OCI-M1 (cell line): ENCODE measurements around the gene TGFB3.

Source experiments
- DNase-seq: peaks from one replicate; lab custom pipeline; 2025; lab: John Stamatoyannopoulos, UW

The TGFB3 gene

DNA sequence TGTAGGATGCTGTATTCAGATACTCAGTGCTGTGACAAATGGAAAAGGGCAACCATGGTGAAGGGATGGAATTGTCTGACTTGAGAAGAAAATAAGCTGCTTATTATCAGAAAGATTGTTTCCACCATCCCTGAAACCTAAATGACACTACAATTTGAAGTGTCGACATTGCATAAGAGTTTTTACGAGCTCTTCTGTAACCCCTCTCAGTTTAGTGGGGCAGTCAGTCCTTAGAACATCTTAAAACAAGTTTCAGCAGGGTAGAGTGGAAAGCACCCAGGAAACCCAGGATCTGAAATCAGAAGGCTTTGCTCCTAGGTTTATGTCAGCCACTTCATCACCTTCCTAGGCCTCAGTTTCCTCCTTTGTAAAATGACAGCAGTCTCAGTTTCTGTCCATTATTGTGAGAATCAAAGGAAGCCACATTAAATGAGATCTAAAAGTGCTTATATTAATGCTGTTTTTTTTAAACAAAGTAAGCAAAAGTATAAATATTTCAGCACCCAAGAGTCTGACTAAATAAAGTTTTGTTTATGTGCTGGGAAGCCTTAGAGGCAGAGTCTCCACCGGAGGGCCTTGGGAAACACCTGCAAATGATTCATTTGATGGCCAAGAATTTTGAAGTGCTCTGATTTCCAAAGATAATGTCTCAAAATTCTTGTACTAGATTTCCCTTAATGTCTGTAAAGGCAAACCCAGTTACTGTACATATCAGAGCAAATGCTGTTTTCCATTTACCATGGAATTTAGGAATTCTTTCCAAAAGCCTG lies 5.6 kb upstream of the TGFB3 start:
- no peak for DNase-seq

DNA sequence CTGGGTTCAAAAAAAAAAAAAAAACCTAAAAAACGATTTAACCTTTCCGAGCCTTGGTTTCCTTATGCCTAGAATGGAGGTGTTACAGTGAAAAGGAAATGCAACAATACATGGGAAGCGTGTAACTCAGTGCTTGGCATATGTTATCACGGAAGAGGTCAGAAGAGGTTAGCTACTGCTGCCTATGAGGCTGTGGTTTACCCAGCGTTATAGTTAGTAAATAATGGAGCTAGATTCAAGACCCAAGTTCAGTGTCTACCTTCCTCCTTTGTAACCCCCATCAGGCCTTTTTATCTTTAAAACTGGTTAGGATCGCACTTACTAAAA lies 4.6 kb upstream of the TGFB3 start:
- DNase-seq, result no peak

DNA sequence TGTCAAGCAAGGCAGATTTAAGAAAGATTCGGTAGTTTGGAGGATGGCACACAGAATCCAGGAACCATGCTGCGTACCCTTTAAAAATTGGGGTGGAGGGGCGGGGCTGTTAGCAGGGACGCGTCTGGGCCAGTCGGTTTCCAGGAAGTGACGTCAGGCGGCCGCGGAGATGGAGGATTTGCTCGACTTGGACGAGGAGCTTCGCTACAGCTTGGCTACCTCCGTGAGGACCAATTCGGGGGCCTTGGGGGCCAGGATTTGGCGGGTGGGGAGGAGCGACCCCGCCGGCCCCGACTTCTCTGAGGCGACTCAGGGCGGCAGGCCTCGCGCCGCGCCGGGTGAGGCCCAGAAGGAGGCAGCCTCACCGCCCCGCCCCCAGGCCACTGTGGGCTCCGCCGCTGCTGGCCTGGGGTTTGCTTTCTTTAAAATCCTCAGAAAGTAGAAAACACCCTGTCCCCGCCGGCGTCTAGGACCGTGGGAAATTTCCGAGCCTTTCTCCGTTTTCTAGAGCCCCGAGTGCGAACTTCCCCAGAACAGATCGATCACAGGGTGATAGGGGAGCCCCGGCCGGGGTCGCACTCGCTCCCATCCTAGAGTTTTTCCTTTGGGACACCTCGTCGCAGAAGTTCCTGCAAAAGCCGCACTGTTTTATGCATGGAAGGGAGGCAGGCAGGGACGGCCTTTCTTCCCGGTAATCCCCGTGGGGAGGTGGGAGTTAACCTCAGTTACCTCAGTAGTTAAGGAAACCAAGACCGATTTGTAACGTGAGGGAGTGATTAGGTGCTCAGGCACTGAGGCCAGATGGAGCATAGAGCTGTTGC lies 4.0 kb upstream of the TGFB3 start, which contains the start of gene IFT43:
Gene IFT43, plus strand, starts transcription at position 146 of the 821 bp plus-strand sequence. Its CDS starts 24 bp downstream, at position 170.
- peak; percentile 69 for DNase-seq

GRCh38 chr14:75984674-75985073 lies 2.9 kb upstream of the TGFB3 start:
- DNase-seq, result no peak

GRCh38 chr14:75983019-75983358 lies 1.2 kb upstream of the TGFB3 start:
- DNase-seq, result no peak

DNA sequence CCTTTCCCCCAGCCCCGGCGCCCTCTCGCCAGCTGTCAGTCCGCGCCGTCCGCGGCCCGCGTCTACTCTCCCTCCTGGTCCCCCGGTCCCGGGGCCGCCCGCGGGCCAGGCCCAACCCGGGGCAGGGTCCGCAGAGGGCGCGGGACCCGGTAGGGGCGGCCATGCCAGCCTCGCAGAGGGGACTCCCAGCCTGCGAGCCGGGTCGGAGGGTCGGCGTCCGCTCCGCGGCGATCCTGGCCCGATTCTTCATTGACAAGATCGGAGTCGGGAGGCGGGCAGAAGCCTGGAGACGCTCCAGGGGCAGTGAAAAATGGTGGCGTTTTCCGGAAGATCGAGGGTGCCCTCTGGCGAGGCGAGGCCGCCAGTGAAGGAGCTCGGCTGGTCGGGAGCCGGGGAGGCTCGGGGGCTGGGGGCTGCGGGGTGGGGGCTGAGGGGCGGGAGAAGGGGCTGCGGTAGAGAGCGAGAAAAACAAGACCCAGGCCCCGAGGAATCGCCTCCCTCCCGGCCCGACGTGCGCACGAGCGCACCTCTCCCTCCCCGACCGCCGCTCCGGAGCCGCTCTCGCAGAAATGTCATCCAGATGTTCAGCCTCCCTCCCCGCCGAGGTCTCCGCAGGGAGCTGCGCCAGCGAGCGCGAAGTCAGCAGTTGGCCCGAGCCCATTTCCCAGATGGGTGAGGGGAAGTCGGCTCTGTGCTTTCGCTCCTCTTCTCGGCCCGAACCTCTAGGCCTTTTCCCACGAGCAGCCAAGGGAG lies 647 bp upstream of the TGFB3 start:
- peak; percentile 78 for DNase-seq

DNA sequence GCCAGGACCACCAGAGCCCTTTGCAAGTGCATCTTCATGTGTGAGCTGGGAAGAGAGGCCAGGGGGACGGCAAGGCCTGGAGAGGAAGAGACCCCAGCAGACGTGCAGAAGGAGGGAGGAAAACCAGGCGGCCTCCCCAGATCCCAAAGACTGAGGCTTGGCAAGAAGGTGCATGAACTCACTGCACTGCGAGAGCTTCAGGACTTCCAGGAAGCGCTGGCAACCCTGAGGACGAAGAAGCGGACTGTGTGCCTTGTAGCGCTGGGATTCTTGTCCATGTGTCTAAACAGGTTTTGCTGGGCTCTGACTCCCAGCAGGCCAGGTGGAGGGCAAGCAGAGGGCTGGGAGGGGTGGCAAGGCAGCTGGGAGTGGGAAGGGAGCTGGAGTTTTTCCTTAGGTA lies 939 bp downstream of the TGFB3 start:
- no peak for DNase-seq

DNA sequence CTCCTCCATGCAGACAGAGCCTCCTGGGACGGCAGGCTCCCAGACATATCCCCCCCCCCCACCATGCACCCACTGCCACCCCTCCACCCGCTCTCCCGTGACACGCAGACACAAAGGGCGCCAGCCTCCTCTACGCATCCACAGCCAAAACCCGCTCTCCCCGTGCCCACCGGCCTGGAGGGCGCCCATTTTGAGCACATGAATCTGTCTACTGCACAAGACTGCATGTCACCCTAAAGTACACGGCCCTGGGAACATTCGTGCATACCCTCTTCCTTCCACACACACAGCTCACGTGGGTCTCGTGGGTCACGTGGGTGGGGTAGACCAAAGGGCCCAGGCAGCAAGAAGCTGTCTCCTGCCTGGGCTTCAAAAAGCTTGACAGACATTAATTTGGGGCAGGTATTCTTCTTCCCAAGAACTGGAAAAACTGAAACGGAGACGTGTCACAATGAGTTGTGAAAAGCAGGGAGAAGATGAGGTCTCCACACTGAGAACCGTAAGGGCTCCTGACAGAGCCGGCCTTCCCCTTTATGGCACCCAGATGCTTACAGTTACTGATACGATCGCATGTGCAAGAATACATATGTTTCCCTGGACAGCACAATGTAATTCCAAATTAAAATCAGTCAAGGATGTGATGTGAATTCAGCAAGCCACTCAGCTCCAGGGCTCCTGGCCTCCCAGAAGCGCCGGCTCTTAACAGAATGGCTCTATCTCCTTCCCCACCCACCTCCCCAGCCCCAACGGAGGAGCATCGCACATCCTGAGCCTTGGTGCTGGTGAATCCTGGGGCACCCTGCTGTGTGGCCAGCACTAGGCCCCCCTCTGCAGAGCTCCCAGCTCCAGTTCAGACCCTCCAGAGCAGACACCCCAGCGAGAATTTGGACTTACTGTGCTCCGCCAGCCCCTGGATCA lies 1.9 kb downstream of the TGFB3 start:
- no peak for DNase-seq

DNA sequence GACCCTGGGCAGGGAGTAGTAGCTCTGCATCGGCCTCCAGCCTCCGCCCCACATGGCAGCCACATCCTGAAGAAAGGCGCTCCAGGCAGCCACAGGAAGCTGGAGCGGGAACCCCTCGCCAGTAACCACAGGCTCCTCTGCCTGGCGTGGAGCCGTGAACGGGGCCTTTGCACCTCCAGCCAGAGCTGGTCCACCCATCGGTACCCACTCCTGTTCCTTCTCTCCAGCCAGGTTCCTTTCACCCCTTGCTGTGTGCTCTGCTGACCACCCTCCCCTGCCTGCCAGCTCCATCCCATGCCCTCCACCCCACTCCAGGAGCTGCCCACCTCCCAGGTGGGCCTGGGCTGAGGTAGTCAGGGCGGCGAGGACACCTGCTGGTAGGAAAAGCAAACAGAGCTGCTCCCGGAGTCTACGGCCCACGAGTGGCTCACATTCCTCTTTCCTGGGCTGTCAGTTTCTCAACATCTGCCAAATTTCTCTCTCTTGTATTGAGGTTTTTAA lies 2.7 kb downstream of the TGFB3 start:
- peak; percentile 3 for DNase-seq

DNA sequence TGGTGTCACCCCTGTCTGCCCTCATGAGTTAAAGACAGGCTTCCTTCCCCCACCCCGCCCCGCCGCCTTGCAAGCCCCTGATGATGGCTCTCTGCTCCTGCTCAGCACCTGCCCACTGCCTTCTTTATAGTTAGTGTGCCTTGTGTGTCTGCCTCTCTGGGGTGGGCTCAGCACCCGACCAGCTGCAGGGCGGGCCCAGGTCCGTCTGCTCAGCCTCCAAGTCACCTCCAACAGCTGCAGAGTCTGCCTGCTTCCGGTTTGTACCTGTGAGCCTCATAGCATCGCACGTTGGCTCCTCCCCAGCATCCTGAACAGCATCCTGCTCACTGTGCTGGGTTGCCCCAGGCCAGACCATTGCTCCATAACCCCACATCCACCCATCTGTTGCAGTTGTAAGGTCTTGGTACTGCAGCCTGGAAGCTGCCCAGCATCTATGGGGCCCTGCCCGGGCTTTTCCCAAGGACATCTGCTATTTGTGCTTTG lies 3.5 kb downstream of the TGFB3 start:
- no peak for DNase-seq

DNA sequence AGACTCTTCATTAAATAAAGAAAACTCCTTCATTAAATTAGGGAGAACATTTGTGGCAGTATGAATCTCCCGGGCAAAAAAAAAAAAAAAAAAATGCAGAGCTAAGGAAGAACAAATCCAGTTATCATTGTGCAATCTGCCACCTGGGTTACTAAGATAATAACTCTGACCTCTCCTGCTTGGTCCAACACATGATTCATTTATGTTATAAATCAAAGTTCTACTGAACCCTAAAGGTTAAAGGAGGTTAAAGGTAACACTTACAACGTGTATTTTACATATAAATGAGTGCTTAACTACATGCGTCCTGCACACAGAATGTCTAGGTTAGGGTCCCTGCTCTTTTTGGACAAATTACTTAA lies 4.2 kb downstream of the TGFB3 start:
- no peak for DNase-seq

DNA sequence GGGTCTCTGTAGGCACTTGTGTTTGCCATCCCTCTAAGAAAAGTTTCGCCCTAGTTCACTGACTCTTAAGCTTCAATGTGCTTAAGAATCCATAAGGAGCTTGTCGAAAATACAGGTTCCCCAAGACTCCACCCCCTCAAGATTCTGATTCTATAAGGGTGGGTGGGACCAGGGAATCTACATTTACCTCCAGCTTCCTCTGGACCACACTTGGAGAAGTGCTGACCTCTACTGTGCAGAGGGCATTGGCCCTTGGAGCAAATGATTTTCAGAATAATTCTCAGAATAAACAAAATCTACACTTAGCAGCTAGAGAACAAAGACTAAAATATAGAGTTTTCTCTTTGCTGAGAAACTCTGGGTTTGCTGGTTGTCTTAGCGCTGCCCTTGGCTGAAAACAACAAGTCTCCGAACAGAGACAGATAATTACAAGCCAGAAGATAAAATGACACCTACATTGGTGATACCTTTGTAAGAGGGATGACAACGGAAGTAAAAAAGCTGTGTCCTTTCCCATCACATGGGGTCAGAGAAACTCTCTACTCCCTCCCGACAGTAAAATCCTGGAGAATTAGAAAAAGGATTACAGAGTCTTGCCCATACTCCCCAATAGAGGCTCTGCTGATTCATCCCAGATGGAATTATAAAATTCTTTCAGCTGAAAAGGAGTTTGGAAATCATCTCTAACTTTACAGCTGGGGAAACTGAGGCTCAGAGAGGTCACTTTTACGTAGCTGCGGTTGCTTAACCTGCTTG lies 4.8 kb downstream of the TGFB3 start:
- peak; percentile 2 for DNase-seq

GRCh38 chr14:75972801-75973421 lies 8.9 kb downstream of the TGFB3 start:
- no peak for DNase-seq

GRCh38 chr14:75971509-75971908 lies 10.3 kb downstream of the TGFB3 start:
- no peak for DNase-seq

- no peak for DNase-seq
These were observed 10.8 kb downstream of the TGFB3 start for GRCh38 chr14:75970989-75971388.

- DNase-seq, result no peak
These were observed 11.9 kb downstream of the TGFB3 start for GRCh38 chr14:75969891-75970290.

DNA sequence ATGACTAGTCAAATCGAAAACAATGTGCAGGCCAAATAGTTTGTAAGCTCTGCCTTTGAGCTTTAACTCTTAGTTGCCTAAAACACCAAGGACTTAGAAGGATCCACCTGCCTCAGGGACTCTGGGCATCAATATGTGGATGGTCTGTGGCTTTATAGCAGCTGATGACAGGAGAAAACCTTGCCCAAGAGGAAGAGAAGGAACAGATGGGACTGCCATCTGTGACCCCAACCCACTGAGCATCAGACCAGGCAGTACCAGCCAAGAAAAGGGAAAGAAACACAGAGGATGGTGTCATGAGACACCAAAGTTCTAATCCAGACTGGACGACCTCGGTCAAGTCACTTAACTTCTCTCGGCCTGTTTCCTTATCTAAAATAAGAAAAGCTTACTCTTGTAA lies 12.7 kb downstream of the TGFB3 start:
- DNase-seq, result no peak

DNA sequence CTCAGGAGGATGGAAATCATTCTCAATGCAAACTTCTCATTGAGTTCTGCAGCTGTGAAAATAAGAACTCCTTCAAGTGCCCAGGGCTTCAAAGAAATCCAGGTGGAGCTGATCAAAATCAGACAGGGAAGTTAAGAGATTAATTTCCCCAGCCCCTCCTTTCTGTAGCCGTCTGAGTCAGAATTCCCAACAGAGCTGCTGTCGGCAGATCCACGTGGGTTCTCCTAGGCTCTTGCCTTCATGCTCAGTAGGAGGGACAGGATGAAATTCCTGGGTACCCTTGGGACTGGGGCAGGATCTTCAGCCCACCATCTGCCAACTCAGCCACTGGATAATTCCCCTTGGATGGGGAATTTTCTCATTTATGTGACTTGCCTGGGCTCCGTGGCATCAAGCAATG lies 13.3 kb downstream of the TGFB3 start:
- no peak for DNase-seq

- DNase-seq, result no peak
These were observed 13.9 kb downstream of the TGFB3 start for GRCh38 chr14:75967866-75968265.

DNA sequence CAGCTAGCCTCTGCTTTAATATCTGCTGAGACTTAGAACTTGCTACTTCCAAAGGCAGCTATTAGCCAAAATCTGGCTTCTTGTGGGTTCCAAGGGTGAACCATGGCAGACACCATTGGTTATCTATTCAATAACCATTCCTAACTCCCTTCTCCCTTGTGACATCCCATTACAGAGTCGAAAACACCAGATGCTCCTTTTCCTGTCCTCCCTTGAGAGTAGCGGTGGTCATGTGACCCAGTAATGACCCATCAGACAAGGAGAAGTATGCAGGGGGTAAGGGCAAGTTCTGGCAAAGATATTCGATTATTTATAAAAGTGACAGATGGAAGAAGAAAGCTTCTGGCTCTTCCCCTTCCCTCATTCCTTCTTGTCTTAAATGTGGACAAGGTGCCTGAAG lies 20.1 kb downstream of the TGFB3 start:
- DNase-seq, result no peak
